Nephron (organoid): ENCODE data around the gene MALAT1.
"Not testable (repeated sequence)": the region's sequence is repeated elsewhere in the genome, so short reads cannot be mapped to it uniquely, and the experiment has no call there.

ENCODE experiments used
- H3K27ac Mint-ChIP-seq, 3 experiments: 2 replicates each; pipeline ENCODE4 v1.8.0; 2020; ENCODE audit warnings: mixed read lengths in 3 of 3, mild to moderate bottlenecking in 2 of 3, moderate library complexity in 1 of 3
- H3K27me3 Mint-ChIP-seq: 2 replicates; pipeline ENCODE4 v1.8.0; 2021; ENCODE audit warnings: low read depth, mild to moderate bottlenecking, moderate library complexity, mixed read lengths
- H3K36me3 Mint-ChIP-seq: 2 replicates; pipeline ENCODE4 v1.8.0; 2020; ENCODE audit warnings: low read depth, mixed read lengths
- H3K4me1 Mint-ChIP-seq: 2 replicates; pipeline ENCODE4 v1.8.0; 2020; ENCODE audit warnings: mixed read lengths
- H3K4me3 Mint-ChIP-seq, 3 experiments: 2 replicates each; pipeline ENCODE4 v1.8.0; 2020; ENCODE audit warnings: mild to moderate bottlenecking in 3 of 3, mixed read lengths in 3 of 3, moderate library complexity in 2 of 3
- H3K9me3 Mint-ChIP-seq: 2 replicates; pipeline ENCODE4 v1.8.0; 2020; ENCODE audit warnings: mixed read lengths
- TF ChIP-seq, protein P1 (sequence below), 3 experiments: fragments of 200-600 bp; sonication (generic); IDR thresholded peaks; one replicate each; pipeline ENCODE4 v1.5.0; 2021; ENCODE audit warnings: antibody characterized with exemption in 3 of 3; ENCODE audit not compliant: unreplicated experiment in 3 of 3

The MALAT1 gene

DNA sequence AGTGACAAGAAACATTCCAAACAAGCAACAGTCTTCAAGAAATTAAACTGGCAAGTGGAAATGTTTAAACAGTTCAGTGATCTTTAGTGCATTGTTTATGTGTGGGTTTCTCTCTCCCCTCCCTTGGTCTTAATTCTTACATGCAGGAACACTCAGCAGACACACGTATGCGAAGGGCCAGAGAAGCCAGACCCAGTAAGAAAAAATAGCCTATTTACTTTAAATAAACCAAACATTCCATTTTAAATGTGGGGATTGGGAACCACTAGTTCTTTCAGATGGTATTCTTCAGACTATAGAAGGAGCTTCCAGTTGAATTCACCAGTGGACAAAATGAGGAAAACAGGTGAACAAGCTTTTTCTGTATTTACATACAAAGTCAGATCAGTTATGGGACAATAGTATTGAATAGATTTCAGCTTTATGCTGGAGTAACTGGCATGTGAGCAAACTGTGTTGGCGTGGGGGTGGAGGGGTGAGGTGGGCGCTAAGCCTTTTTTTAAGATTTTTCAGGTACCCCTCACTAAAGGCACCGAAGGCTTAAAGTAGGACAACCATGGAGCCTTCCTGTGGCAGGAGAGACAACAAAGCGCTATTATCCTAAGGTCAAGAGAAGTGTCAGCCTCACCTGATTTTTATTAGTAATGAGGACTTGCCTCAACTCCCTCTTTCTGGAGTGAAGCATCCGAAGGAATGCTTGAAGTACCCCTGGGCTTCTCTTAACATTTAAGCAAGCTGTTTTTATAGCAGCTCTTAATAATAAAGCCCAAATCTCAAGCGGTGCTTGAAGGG lies 6.0 kb downstream of the MALAT1 start:
- H3K36me3 Mint-ChIP-seq: peaks cover 26% of the 10 kb centered on the region
- peaks cover 34% of the 10 kb centered on the region for H3K4me1 Mint-ChIP-seq
- H3K27me3 Mint-ChIP-seq: no peaks in the 10 kb centered on the region
- peaks cover 2% of the 10 kb centered on the region for H3K9me3 Mint-ChIP-seq
- no peak overlapping the region for H3K4me3 Mint-ChIP-seq
- TF ChIP-seq, protein P1, sequence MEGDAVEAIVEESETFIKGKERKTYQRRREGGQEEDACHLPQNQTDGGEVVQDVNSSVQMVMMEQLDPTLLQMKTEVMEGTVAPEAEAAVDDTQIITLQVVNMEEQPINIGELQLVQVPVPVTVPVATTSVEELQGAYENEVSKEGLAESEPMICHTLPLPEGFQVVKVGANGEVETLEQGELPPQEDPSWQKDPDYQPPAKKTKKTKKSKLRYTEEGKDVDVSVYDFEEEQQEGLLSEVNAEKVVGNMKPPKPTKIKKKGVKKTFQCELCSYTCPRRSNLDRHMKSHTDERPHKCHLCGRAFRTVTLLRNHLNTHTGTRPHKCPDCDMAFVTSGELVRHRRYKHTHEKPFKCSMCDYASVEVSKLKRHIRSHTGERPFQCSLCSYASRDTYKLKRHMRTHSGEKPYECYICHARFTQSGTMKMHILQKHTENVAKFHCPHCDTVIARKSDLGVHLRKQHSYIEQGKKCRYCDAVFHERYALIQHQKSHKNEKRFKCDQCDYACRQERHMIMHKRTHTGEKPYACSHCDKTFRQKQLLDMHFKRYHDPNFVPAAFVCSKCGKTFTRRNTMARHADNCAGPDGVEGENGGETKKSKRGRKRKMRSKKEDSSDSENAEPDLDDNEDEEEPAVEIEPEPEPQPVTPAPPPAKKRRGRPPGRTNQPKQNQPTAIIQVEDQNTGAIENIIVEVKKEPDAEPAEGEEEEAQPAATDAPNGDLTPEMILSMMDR (IDR thresholded peaks at IDR 0.05; ENCODE audit: unreplicated experiment in 3 of 3): no peak
- H3K27ac Mint-ChIP-seq: peak overlapping the region; percentile 64 to 95 (median 74)

DNA sequence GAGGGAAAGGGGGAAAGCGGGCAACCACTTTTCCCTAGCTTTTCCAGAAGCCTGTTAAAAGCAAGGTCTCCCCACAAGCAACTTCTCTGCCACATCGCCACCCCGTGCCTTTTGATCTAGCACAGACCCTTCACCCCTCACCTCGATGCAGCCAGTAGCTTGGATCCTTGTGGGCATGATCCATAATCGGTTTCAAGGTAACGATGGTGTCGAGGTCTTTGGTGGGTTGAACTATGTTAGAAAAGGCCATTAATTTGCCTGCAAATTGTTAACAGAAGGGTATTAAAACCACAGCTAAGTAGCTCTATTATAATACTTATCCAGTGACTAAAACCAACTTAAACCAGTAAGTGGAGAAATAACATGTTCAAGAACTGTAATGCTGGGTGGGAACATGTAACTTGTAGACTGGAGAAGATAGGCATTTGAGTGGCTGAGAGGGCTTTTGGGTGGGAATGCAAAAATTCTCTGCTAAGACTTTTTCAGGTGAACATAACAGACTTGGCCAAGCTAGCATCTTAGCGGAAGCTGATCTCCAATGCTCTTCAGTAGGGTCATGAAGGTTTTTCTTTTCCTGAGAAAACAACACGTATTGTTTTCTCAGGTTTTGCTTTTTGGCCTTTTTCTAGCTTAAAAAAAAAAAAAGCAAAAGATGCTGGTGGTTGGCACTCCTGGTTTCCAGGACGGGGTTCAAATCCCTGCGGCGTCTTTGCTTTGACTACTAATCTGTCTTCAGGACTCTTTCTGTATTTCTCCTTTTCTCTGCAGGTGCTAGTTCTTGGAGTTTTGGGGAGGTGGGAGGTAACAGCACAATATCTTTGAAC lies 6.8 kb downstream of the MALAT1 start:
- H3K4me3 Mint-ChIP-seq: no peak overlapping the region
- H3K27me3 Mint-ChIP-seq: no peaks in the 10 kb centered on the region
- TF ChIP-seq, protein P1 (IDR thresholded peaks at IDR 0.05; ENCODE audit: unreplicated experiment in 3 of 3): no peak
- H3K9me3 Mint-ChIP-seq: peaks cover 2% of the 10 kb centered on the region
- peaks cover 26% of the 10 kb centered on the region for H3K36me3 Mint-ChIP-seq
- peaks cover 34% of the 10 kb centered on the region for H3K4me1 Mint-ChIP-seq
- H3K27ac Mint-ChIP-seq: peak overlapping the region; percentile 36 to 95 (median 39)

DNA sequence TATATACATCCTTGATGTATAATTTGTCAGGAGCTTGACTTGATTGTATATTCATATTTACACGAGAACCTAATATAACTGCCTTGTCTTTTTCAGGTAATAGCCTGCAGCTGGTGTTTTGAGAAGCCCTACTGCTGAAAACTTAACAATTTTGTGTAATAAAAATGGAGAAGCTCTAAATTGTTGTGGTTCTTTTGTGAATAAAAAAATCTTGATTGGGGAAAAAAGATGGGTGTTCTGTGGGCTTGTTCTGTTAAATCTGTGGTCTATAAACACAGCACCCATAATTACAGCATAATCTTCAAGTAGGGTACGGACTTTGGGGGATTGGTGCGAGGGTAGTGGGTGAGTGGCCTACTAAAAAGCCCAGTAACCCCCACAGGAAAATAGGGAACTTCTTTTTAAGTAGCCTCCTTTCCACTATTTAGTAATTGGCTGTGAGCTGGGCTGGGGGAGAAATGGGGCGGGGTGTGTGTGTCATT lies 7.5 kb downstream of the MALAT1 start:
- TF ChIP-seq, protein P1 (IDR thresholded peaks at IDR 0.05; ENCODE audit: unreplicated experiment in 3 of 3): no peak
- Mint-ChIP-seq H3K27ac (peak overlapping the region; percentile 36 to 95 (median 39)), H3K4me1 (peaks cover 34% of the 10 kb centered on the region), H3K27me3 (no peaks in the 10 kb centered on the region), H3K36me3 (peaks cover 26% of the 10 kb centered on the region), H3K9me3 (no peaks in the 10 kb centered on the region), H3K4me3 (no peak overlapping the region)

DNA sequence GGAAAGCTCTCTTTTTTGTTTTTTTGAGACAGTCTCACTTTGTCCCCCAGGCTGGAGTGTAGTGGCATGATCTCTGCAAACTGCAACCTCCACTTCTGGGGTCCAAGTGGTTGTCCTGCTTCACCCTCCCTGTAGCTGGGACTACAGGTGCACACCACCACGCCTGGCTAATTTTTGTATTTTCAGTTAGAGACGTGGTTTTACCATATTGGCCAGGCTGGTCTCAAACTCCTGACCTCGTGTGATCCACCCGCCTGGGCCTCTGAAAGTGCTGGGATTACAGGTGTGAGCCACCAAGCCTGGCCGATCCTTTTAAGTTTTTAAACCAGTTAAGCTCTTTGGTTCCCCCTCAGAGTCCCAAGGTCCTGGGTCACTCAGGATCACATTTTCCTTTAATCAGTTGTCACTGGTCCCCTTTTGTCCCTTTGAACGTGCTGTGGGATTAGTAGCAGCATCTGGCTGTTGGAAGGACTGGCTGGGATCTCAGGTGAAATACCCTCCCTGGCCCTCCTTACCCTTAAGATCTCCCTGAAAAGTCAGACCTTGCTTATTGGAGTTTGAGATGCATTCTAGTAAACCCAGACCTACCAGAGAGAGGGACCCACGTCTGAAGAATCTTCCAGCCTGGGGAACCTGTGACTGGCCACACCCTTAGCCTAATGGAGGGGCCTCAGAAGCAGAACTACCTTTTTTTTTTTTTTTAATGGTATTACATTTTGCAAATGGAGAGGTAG lies 8.1 kb downstream of the MALAT1 start:
- H3K36me3 Mint-ChIP-seq: peaks cover 26% of the 10 kb centered on the region
- peak overlapping the region; percentile 69 to 95 (median 81) for H3K27ac Mint-ChIP-seq
- H3K9me3 Mint-ChIP-seq: no peaks in the 10 kb centered on the region
- no peaks in the 10 kb centered on the region for H3K27me3 Mint-ChIP-seq
- no peak overlapping the region for H3K4me3 Mint-ChIP-seq
- peaks cover 34% of the 10 kb centered on the region for H3K4me1 Mint-ChIP-seq
- TF ChIP-seq, protein P1 (IDR thresholded peaks at IDR 0.05; ENCODE audit: unreplicated experiment in 3 of 3): no peak

DNA sequence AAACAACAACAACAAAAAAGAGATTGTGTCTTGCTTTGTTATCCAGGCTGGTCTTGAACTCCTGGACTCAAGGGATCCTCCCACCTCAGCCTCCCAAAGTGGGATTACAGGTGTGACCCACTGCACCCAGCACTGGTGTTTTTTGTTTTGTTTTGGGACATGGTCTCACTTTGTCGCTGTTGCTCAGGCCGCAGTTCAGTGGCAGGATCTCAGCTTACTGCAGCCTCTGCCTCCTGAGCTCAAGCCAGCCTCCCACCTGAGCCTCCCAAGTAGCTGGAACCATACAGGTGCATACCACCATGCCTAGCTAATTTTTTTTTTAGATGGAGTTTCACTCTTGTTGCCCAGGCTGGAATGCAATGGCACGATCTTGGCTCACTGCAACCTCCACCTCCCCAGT lies 13.5 kb downstream of the MALAT1 start:
- not testable (repeated sequence) for H3K9me3 Mint-ChIP-seq, H3K36me3 Mint-ChIP-seq, H3K27me3 Mint-ChIP-seq, H3K4me3 Mint-ChIP-seq, H3K27ac Mint-ChIP-seq, H3K4me1 Mint-ChIP-seq
